ENCODE data around the gene DSG1. TPM values are rescaled to one million over a fixed set of nuclear protein-coding genes. Genes with fewer than 3 reads are reported as not detected.

Gene DSG1
- total RNA-seq, 1 experiment from 2014 or later: 0.09 TPM

DNA sequence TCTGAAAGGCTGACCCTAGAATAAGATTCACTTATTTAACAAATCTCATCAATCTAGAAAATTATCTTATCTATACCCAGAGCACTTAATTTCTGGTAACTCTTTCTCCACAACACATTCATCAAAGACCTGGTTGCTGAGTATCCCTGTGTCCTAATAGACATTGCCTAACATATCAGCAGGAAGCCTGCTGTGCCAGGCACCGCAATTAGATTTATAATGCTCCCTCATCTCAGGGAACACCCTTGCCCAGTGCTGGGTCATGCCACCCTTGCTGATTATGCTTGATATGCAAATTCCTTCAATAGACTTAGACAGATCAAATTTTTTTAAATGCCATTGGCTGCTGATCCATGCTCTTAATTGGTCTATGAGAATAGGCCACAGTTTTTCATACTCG lies 3.8 kb downstream of the DSG1 start:
- H3K4me3 Mint-ChIP-seq: no peak overlapping the region
- ATAC-seq (no peak), DNase-seq (ENCODE audit: low spot score) (no peak)
- no peaks in the 10 kb centered on the region for H3K27me3 Mint-ChIP-seq (ENCODE audit: low read depth)
- ChIA-PET POLR2A (no interaction called here), CTCF (no interaction called here)
- H3K4me1 Mint-ChIP-seq: peaks cover 18% of the 10 kb centered on the region
- TF ChIP-seq SMAD4 (CRISPR knock-in tag; IDR thresholded peaks at IDR 0.05) (no peak), MYBL2 (CRISPR knock-in tag; IDR thresholded peaks at IDR 0.05) (no peak), ZNF219 (CRISPR knock-in tag; IDR thresholded peaks at IDR 0.05; ENCODE audit: borderline replicate concordance) (no peak), GABPB1 (CRISPR knock-in tag; IDR thresholded peaks at IDR 0.05) (no peak)
- TF ChIP-seq, protein P1, sequence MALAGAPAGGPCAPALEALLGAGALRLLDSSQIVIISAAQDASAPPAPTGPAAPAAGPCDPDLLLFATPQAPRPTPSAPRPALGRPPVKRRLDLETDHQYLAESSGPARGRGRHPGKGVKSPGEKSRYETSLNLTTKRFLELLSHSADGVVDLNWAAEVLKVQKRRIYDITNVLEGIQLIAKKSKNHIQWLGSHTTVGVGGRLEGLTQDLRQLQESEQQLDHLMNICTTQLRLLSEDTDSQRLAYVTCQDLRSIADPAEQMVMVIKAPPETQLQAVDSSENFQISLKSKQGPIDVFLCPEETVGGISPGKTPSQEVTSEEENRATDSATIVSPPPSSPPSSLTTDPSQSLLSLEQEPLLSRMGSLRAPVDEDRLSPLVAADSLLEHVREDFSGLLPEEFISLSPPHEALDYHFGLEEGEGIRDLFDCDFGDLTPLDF (CRISPR knock-in tag; IDR thresholded peaks at IDR 0.05): no peak
- TF ChIP-seq, protein P2, sequence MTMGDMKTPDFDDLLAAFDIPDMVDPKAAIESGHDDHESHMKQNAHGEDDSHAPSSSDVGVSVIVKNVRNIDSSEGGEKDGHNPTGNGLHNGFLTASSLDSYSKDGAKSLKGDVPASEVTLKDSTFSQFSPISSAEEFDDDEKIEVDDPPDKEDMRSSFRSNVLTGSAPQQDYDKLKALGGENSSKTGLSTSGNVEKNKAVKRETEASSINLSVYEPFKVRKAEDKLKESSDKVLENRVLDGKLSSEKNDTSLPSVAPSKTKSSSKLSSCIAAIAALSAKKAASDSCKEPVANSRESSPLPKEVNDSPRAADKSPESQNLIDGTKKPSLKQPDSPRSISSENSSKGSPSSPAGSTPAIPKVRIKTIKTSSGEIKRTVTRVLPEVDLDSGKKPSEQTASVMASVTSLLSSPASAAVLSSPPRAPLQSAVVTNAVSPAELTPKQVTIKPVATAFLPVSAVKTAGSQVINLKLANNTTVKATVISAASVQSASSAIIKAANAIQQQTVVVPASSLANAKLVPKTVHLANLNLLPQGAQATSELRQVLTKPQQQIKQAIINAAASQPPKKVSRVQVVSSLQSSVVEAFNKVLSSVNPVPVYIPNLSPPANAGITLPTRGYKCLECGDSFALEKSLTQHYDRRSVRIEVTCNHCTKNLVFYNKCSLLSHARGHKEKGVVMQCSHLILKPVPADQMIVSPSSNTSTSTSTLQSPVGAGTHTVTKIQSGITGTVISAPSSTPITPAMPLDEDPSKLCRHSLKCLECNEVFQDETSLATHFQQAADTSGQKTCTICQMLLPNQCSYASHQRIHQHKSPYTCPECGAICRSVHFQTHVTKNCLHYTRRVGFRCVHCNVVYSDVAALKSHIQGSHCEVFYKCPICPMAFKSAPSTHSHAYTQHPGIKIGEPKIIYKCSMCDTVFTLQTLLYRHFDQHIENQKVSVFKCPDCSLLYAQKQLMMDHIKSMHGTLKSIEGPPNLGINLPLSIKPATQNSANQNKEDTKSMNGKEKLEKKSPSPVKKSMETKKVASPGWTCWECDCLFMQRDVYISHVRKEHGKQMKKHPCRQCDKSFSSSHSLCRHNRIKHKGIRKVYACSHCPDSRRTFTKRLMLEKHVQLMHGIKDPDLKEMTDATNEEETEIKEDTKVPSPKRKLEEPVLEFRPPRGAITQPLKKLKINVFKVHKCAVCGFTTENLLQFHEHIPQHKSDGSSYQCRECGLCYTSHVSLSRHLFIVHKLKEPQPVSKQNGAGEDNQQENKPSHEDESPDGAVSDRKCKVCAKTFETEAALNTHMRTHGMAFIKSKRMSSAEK (CRISPR knock-in tag; IDR thresholded peaks at IDR 0.05; ENCODE audit: borderline replicate concordance): no peak
- TF ChIP-seq, protein P3, sequence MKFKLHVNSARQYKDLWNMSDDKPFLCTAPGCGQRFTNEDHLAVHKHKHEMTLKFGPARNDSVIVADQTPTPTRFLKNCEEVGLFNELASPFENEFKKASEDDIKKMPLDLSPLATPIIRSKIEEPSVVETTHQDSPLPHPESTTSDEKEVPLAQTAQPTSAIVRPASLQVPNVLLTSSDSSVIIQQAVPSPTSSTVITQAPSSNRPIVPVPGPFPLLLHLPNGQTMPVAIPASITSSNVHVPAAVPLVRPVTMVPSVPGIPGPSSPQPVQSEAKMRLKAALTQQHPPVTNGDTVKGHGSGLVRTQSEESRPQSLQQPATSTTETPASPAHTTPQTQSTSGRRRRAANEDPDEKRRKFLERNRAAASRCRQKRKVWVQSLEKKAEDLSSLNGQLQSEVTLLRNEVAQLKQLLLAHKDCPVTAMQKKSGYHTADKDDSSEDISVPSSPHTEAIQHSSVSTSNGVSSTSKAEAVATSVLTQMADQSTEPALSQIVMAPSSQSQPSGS (CRISPR knock-in tag; IDR thresholded peaks at IDR 0.05; ENCODE audit: borderline replicate concordance, low read depth): no peak
- TF ChIP-seq, protein P4, sequence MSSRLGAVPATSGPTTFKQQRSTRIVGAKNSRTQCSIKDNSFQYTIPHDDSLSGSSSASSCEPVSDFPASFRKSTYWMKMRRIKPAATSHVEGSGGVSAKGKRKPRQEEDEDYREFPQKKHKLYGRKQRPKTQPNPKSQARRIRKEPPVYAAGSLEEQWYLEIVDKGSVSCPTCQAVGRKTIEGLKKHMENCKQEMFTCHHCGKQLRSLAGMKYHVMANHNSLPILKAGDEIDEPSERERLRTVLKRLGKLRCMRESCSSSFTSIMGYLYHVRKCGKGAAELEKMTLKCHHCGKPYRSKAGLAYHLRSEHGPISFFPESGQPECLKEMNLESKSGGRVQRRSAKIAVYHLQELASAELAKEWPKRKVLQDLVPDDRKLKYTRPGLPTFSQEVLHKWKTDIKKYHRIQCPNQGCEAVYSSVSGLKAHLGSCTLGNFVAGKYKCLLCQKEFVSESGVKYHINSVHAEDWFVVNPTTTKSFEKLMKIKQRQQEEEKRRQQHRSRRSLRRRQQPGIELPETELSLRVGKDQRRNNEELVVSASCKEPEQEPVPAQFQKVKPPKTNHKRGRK (CRISPR knock-in tag; IDR thresholded peaks at IDR 0.05; ENCODE audit: borderline replicate concordance): no peak
- no peaks in the 10 kb centered on the region for H3K9me3 Mint-ChIP-seq
- H3K36me3 Mint-ChIP-seq: no peaks in the 10 kb centered on the region
- H3K27ac Mint-ChIP-seq: no peak overlapping the region

DNA sequence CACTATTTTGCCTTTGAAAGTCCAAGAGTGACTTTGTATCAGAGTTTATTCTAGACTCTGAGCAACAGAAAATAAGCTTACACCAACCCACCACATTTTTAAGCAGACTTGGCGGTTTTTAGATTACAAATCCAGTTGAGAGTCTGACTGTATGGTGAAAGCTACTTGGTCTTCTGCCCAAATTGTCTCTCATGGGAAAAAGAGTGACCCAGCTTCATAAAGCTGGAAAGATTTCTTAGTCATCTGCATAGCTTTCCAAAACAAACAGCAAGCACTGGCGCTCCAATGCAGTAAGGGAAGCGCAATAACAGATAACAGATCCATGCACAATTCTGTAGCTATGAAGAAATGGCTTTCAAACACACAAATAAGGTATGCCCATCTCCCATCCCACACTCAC lies 7.1 kb downstream of the DSG1 start:
- CTCF ChIA-PET: no interaction called here
- H3K9me3 Mint-ChIP-seq: no peaks in the 10 kb centered on the region
- POLR2A ChIA-PET: no interaction called here
- H3K36me3 Mint-ChIP-seq: no peaks in the 10 kb centered on the region
- no peak for ATAC-seq
- no peak for DNase-seq (ENCODE audit: low spot score)
- no peak overlapping the region for H3K4me3 Mint-ChIP-seq
- no peaks in the 10 kb centered on the region for H3K27me3 Mint-ChIP-seq (ENCODE audit: low read depth)
- peaks cover 35% of the 10 kb centered on the region for H3K4me1 Mint-ChIP-seq
- no peak overlapping the region for H3K27ac Mint-ChIP-seq
- TF ChIP-seq EMX1 (CRISPR knock-in tag; IDR thresholded peaks at IDR 0.05) (no peak), GTF2I (CRISPR knock-in tag; conservative IDR thresholded peaks at IDR 0.05) (no peak), OVOL2 (CRISPR knock-in tag; IDR thresholded peaks at IDR 0.05; ENCODE audit: borderline replicate concordance) (no peak), GRHL2 (CRISPR knock-in tag; IDR thresholded peaks at IDR 0.05; ENCODE audit: insufficient replicate concordance, severe bottlenecking) (no peak), CBFB (CRISPR knock-in tag; IDR thresholded peaks at IDR 0.05; ENCODE audit: low read depth) (no peak), TCF7 (CRISPR knock-in tag; IDR thresholded peaks at IDR 0.05; ENCODE audit: low read depth) (no peak), ATF1 (CRISPR knock-in tag; IDR thresholded peaks at IDR 0.05) (no peak)
- TF ChIP-seq, protein P5, sequence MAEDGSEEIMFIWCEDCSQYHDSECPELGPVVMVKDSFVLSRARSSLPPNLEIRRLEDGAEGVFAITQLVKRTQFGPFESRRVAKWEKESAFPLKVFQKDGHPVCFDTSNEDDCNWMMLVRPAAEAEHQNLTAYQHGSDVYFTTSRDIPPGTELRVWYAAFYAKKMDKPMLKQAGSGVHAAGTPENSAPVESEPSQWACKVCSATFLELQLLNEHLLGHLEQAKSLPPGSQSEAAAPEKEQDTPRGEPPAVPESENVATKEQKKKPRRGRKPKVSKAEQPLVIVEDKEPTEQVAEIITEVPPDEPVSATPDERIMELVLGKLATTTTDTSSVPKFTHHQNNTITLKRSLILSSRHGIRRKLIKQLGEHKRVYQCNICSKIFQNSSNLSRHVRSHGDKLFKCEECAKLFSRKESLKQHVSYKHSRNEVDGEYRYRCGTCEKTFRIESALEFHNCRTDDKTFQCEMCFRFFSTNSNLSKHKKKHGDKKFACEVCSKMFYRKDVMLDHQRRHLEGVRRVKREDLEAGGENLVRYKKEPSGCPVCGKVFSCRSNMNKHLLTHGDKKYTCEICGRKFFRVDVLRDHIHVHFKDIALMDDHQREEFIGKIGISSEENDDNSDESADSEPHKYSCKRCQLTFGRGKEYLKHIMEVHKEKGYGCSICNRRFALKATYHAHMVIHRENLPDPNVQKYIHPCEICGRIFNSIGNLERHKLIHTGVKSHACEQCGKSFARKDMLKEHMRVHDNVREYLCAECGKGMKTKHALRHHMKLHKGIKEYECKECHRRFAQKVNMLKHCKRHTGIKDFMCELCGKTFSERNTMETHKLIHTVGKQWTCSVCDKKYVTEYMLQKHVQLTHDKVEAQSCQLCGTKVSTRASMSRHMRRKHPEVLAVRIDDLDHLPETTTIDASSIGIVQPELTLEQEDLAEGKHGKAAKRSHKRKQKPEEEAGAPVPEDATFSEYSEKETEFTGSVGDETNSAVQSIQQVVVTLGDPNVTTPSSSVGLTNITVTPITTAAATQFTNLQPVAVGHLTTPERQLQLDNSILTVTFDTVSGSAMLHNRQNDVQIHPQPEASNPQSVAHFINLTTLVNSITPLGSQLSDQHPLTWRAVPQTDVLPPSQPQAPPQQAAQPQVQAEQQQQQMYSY (CRISPR knock-in tag; IDR thresholded peaks at IDR 0.05): no peak
- TF ChIP-seq, protein P6, sequence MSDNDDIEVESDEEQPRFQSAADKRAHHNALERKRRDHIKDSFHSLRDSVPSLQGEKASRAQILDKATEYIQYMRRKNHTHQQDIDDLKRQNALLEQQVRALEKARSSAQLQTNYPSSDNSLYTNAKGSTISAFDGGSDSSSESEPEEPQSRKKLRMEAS (CRISPR knock-in tag; IDR thresholded peaks at IDR 0.05): no peak
- TF ChIP-seq, protein P7, sequence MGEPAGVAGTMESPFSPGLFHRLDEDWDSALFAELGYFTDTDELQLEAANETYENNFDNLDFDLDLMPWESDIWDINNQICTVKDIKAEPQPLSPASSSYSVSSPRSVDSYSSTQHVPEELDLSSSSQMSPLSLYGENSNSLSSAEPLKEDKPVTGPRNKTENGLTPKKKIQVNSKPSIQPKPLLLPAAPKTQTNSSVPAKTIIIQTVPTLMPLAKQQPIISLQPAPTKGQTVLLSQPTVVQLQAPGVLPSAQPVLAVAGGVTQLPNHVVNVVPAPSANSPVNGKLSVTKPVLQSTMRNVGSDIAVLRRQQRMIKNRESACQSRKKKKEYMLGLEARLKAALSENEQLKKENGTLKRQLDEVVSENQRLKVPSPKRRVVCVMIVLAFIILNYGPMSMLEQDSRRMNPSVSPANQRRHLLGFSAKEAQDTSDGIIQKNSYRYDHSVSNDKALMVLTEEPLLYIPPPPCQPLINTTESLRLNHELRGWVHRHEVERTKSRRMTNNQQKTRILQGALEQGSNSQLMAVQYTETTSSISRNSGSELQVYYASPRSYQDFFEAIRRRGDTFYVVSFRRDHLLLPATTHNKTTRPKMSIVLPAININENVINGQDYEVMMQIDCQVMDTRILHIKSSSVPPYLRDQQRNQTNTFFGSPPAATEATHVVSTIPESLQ (CRISPR knock-in tag; IDR thresholded peaks at IDR 0.05): no peak
- TF ChIP-seq, protein P8, sequence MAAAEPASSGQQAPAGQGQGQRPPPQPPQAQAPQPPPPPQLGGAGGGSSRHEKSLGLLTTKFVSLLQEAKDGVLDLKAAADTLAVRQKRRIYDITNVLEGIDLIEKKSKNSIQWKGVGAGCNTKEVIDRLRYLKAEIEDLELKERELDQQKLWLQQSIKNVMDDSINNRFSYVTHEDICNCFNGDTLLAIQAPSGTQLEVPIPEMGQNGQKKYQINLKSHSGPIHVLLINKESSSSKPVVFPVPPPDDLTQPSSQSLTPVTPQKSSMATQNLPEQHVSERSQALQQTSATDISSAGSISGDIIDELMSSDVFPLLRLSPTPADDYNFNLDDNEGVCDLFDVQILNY (CRISPR knock-in tag; IDR thresholded peaks at IDR 0.05): no peak
- TF ChIP-seq, protein P9, sequence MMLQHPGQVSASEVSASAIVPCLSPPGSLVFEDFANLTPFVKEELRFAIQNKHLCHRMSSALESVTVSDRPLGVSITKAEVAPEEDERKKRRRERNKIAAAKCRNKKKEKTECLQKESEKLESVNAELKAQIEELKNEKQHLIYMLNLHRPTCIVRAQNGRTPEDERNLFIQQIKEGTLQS (CRISPR knock-in tag; conservative IDR thresholded peaks at IDR 0.05): no peak
